ENCODE data around the gene ETV3L. TPM values are rescaled to one million over a fixed set of nuclear protein-coding genes. Genes with fewer than 3 reads are reported as not detected.

ETV3L gene
- total RNA-seq, 2 donors from 2014 or later = not detected

DNA sequence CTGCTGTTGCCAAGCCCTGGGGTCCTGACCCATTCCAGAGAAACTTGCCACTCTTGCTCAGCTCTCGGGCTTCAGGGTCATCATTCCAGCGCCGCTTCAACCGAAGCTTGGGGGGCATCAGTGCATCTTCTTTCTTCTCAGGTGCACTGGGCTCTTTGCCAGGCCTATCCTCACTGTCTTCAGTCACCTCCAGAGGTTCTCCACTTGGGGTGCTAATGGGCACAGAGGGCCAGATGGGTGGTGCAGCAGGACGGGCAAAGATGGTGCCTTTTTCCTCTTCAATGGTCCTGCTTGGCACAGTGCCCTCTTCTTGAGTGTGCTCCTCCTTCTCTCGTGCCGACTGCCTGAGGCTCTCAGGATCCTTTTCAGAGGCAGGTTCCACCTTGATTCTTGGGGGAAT lies 25.2 kb upstream of the ETV3L start:
- peaks cover 0 to 17% of the 10 kb centered on the region in 2 donors for H3K36me3 ChIP-seq (replicated peaks in 1 of 2; ENCODE audit: insufficient read depth in 1 of 2, low read depth in 2 of 2)
- H3K9me3 ChIP-seq = no peaks in the 10 kb centered on the region
- H3K27ac ChIP-seq = no peak overlapping the region
- no peak for DNase-seq
- TF ChIP-seq, protein P1, sequence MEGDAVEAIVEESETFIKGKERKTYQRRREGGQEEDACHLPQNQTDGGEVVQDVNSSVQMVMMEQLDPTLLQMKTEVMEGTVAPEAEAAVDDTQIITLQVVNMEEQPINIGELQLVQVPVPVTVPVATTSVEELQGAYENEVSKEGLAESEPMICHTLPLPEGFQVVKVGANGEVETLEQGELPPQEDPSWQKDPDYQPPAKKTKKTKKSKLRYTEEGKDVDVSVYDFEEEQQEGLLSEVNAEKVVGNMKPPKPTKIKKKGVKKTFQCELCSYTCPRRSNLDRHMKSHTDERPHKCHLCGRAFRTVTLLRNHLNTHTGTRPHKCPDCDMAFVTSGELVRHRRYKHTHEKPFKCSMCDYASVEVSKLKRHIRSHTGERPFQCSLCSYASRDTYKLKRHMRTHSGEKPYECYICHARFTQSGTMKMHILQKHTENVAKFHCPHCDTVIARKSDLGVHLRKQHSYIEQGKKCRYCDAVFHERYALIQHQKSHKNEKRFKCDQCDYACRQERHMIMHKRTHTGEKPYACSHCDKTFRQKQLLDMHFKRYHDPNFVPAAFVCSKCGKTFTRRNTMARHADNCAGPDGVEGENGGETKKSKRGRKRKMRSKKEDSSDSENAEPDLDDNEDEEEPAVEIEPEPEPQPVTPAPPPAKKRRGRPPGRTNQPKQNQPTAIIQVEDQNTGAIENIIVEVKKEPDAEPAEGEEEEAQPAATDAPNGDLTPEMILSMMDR (IDR thresholded peaks at IDR 0.05) = no peak
- TF ChIP-seq POLR2A (IDR thresholded peaks at IDR 0.05) = no peak
- no peaks in the 10 kb centered on the region for H3K4me1 ChIP-seq
- no peak for ATAC-seq
- no peaks in the 10 kb centered on the region for H3K27me3 ChIP-seq
- intact Hi-C loops (cut with DNase I) = no loop called here
- H3K4me3 ChIP-seq = no peak overlapping the region
- 83 to 97% methylated on average over 6 to 7 of the region's 7 CpGs for WGBS, 2 donors

DNA sequence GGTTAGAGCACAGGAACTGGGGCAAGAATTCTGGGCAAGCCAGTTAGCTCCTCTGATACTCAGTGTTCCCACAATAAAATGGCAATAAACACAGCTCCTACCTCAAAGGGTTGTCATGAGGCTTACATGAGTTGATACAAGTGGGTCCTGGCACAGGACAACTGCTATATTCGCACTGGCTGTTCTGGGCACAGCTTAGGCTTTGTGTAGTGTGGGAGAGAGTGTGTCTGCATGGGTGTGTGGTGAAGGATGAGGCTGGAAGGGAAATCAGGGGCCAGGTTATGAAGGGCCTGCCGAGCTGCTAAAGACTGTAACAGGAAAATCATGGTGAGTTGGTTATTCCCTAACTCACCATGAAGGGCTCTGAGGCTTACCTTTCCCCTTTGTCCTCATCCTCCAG lies 19.8 kb upstream of the ETV3L start:
- intact Hi-C loops (cut with DNase I) = no loop called here
- ATAC-seq (no peak), DNase-seq (no peak)
- TF ChIP-seq POLR2A (IDR thresholded peaks at IDR 0.05) = no peak
- TF ChIP-seq, protein P1 (IDR thresholded peaks at IDR 0.05) = no peak
- Histone ChIP-seq H3K27ac (no peak overlapping the region), H3K9me3 (no peaks in the 10 kb centered on the region), H3K27me3 (no peaks in the 10 kb centered on the region), H3K36me3 (replicated peaks in 1 of 2; ENCODE audit: insufficient read depth in 1 of 2, low read depth in 2 of 2) (peaks cover 0 to 3% of the 10 kb centered on the region in 2 donors), H3K4me1 (no peaks in the 10 kb centered on the region), H3K4me3 (no peak overlapping the region)
- 88 to 98% methylated on average over 2 of the region's 2 CpGs for WGBS, 2 donors

DNA sequence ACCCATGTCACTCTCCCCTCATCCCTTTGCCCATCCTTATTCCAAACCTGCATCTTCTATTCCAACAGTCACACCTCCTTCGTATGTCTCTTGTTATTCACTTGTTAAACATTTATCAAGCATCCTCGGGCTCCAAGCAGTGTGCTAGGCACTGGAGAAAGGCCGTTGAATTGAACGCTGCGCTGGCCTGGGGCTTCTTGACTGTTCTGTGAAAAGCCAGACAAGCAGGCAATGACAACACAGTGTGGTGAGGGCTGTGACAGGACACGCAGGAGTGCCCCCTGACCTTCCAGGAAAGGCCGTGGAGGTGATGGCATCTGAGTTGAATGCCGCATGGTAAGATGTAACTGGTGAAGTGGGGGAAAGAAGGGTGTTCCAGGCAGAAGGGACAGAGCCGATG lies 19.4 kb upstream of the ETV3L start:
- H3K4me1 ChIP-seq = no peaks in the 10 kb centered on the region
- H3K27me3 ChIP-seq = no peaks in the 10 kb centered on the region
- WGBS, 2 donors = 76 to 80% methylated on average over 9 of the region's 9 CpGs
- peaks cover 0 to 3% of the 10 kb centered on the region in 2 donors for H3K36me3 ChIP-seq (replicated peaks in 1 of 2; ENCODE audit: insufficient read depth in 1 of 2, low read depth in 2 of 2)
- ATAC-seq (no peak), DNase-seq (no peak)
- H3K9me3 ChIP-seq = no peaks in the 10 kb centered on the region
- intact Hi-C loops (cut with DNase I) = no loop called here
- no peak overlapping the region for H3K4me3 ChIP-seq
- H3K27ac ChIP-seq = no peak overlapping the region
- TF ChIP-seq, protein P1 (IDR thresholded peaks at IDR 0.05) = no peak
- TF ChIP-seq POLR2A (IDR thresholded peaks at IDR 0.05) = no peak

DNA sequence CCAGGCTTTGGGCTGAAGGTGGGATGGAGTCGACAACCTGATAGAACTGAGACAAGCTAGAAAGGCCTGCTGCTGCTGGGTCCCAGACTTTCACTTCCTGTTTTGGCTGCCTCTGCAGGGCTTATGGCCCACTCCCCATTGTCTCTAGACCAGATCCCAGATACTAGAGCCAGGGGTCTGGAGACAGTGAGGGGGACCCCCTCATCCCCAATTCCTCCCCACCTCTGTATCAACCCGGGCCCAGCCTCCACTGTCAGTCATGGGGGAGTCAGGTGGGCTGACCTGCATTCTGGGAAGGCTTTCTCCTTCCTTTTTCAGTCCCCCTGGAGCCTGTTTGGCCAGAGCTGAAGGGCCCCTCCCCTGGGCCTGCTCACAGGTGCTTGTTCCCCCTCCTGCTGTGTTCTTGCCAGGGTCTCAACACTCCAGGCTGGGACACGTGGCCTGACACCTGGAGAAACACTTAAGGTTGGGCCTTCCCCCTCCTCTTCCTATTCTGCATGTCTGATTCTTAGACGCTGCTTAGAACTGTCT lies 18.0 kb upstream of the ETV3L start:
- ATAC-seq (no peak), DNase-seq (no peak)
- no peaks in the 10 kb centered on the region for H3K9me3 ChIP-seq
- WGBS, 2 donors = 62 to 69% methylated on average over 3 to 4 of the region's 4 CpGs
- no peaks in the 10 kb centered on the region for H3K4me1 ChIP-seq
- intact Hi-C loops (cut with DNase I) = no loop called here
- H3K27ac ChIP-seq = no peak overlapping the region
- H3K27me3 ChIP-seq = no peaks in the 10 kb centered on the region
- H3K36me3 ChIP-seq (replicated peaks in 1 of 2; ENCODE audit: insufficient read depth in 1 of 2, low read depth in 2 of 2) = no peaks in the 10 kb centered on the region
- TF ChIP-seq POLR2A (IDR thresholded peaks at IDR 0.05) = no peak
- TF ChIP-seq, protein P1 (IDR thresholded peaks at IDR 0.05) = no peak
- no peak overlapping the region for H3K4me3 ChIP-seq

DNA sequence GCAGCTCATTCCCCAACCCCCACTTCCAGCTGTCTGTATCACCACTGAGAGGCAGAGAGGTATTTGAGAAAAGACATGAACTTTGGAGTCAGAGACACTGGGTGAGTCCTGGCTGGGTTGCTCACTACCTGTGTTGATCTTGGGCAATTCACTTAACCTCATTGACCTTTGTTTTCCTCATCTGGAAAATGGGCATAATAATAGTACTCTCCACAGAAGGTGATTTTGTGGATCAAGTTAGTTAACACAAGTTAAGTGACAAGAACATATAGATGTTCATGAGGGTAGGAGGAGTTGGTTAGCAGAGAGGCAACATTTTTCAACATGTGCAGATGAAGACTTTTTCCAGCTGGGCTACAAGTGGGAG lies 17.1 kb upstream of the ETV3L start:
- intact Hi-C loops (cut with DNase I) = no loop called here
- Histone ChIP-seq H3K27ac (no peak overlapping the region), H3K27me3 (no peaks in the 10 kb centered on the region), H3K36me3 (replicated peaks in 1 of 2; ENCODE audit: insufficient read depth in 1 of 2, low read depth in 2 of 2) (no peaks in the 10 kb centered on the region), H3K9me3 (no peaks in the 10 kb centered on the region), H3K4me1 (no peaks in the 10 kb centered on the region), H3K4me3 (no peak overlapping the region)
- no peak for TF ChIP-seq POLR2A (IDR thresholded peaks at IDR 0.05)
- TF ChIP-seq, protein P1 (IDR thresholded peaks at IDR 0.05) = no peak
- DNase-seq (no peak), ATAC-seq (no peak)

All from body of pancreas (tissue), 4 donors.